HG02981 (cell line): Measurements from ENCODE around the gene SRP68.
"Not testable (repeated sequence)": the region's sequence is repeated elsewhere in the genome, so short reads cannot be mapped to it uniquely, and the experiment has no call there.

Experiments used
- ATAC-seq: cut with Tn5 transposase; IDR thresholded peaks from one replicate; pipeline ENCODE4 v1.9.1; 2021; ENCODE audit warnings: mild to moderate bottlenecking, moderate library complexity; ENCODE audit not compliant: unreplicated experiment

SRP68 gene

GRCh38 chr17:76078370-76078769, 6.1 kb upstream of the SRP68 start:
- ATAC-seq: not testable (repeated sequence)

- ATAC-seq: no peak
Measured at GRCh38 chr17:76077584-76078110, 5.3 kb upstream of the SRP68 start.

GRCh38 chr17:76076765-76077583, 4.7 kb upstream of the SRP68 start:
- no peak for ATAC-seq

GRCh38 chr17:76076146-76076764, 3.9 kb upstream of the SRP68 start:
- ATAC-seq: no peak

GRCh38 chr17:76075364-76076145, 3.2 kb upstream of the SRP68 start:
- ATAC-seq: no peak

- ATAC-seq: no peak
Measured at GRCh38 chr17:76074390-76075363, 2.4 kb upstream of the SRP68 start, which contains the start of gene GALR2. Gene GALR2, plus strand, starts transcription at chr17:76074781. Its CDS starts 103 bp downstream, at chr17:76074884.

GRCh38 chr17:76071531-76072147, 678 bp downstream of the SRP68 start:
- no peak for ATAC-seq

GRCh38 chr17:76065775-76066174, 6.5 kb downstream of the SRP68 start:
- ATAC-seq: no peak

GRCh38 chr17:76063875-76064546, 8.3 kb downstream of the SRP68 start:
- ATAC-seq: no peak

GRCh38 chr17:76058264-76058663, 14.1 kb downstream of the SRP68 start:
- ATAC-seq: not testable (repeated sequence)

GRCh38 chr17:76056882-76057281, 15.4 kb downstream of the SRP68 start:
- ATAC-seq: no peak

- ATAC-seq: no peak
Measured at GRCh38 chr17:76054112-76054476, 18.2 kb downstream of the SRP68 start.

- no peak for ATAC-seq
Measured at GRCh38 chr17:76053246-76054111, 18.8 kb downstream of the SRP68 start.

- no peak for ATAC-seq
Measured at GRCh38 chr17:76051561-76051960, 20.8 kb downstream of the SRP68 start.

- ATAC-seq: no peak
Measured at GRCh38 chr17:76050538-76051467, 21.5 kb downstream of the SRP68 start.

GRCh38 chr17:76049836-76050537, 22.3 kb downstream of the SRP68 start:
- ATAC-seq: no peak

GRCh38 chr17:76049239-76049638, 23.1 kb downstream of the SRP68 start:
- no peak for ATAC-seq
